ENCODE data around the gene RMI1.

GRCh38 chr9:84027201-84027600 is 46.6 kb downstream of the RMI1 start:
- TF ChIP-seq GATA3 (IDR thresholded peaks at IDR 0.05; ENCODE audit: low read depth, low read length) (no peak), GATA2 (IDR thresholded peaks at IDR 0.05; ENCODE audit: low read depth, low read length) (no peak)
